HCT116 (cell line): ENCODE measurements around the gene RXRA. TPM values are rescaled to one million over a fixed set of nuclear protein-coding genes. Genes with fewer than 3 reads are reported as not detected.

ENCODE experiments used
- ATAC-seq: fragments of 200-7000 bp; cut with Tn5 transposase; 2 replicates; pipeline ENCODE4 v1.9.1; 2020; ENCODE audit warnings: mild to moderate bottlenecking, moderate library complexity
- BruUV-seq: library from RNA; stranded (reverse); fragments of 400-500 nt; replicated peaks from 2 replicates; lab custom pipeline; 2021; lab: Mats Ljungman, UMichigan
- CTCF ChIA-PET: fragments of 300-600 bp; sonication (Branson Sonifier 250); formaldehyde crosslinking; loops from one replicate; lab custom pipeline; 2021; ENCODE audit warnings: antibody characterized with exemption; lab: Charles Lee
- POLR2A ChIA-PET: fragments of 300-600, 350-600 bp; sonication (Branson Sonifier 250); formaldehyde crosslinking; loops from one replicate; lab custom pipeline; 2021; ENCODE audit warnings: antibody characterized with exemption; lab: Charles Lee
- RAD21 ChIA-PET, 2 experiments: fragments of 300-600 bp; sonication (Branson Sonifier 250); formaldehyde crosslinking; loops; one replicate each; lab custom pipeline; 2023; ENCODE audit warnings: low total read pairs in 2 of 2; ENCODE audit not compliant: uncharacterized antibody in 2 of 2, unreplicated experiment in 2 of 2, low non-redundant PET in 1 of 2; lab: Charles Lee
- DNase-seq: peaks from one replicate; pipeline ENCODE4 v3.0.0-alpha.2; 2010; ENCODE audit warnings: low read depth, low spot score
- H2AFZ ChIP-seq: fragments of 200-600 bp; shearing (Covaris generic), sonication (generic); 2 replicates; pipeline ENCODE4 v1.6.1; 2017; ENCODE audit warnings: low read depth, mixed run types, mixed read lengths, antibody characterized with exemption, low read length; ENCODE audit not compliant: poor library complexity, severe bottlenecking
- H3K27ac ChIP-seq: 2 replicates; pipeline ENCODE4 v1.5.1; 2012; ENCODE audit warnings: low read depth, low read length
- H3K27me3 ChIP-seq: fragments of 200-600 bp; sonication (generic); 2 replicates; pipeline ENCODE4 v1.6.1; 2016; ENCODE audit warnings: mixed run types, low read length, mixed read lengths; ENCODE audit not compliant: insufficient read depth
- H3K36me3 ChIP-seq, 2 experiments: fragments of 200-500 bp in 1 of 2; fragments of 200-600 bp in 1 of 2; sonication (Bioruptor generic) in 1 of 2; sonication (generic) in 1 of 2; 2 replicates each; pipeline versions ENCODE4 v1.5.1 to v1.6.1; 2014 to 2016; ENCODE audit warnings: low read length in 2 of 2, inconsistent platforms in 1 of 2, mixed read lengths in 1 of 2, mixed run types in 1 of 2; ENCODE audit not compliant: insufficient read depth in 2 of 2, control insufficient read depth in 1 of 2
- H3K4me1 ChIP-seq, 2 experiments: fragments of 200-600 bp in 1 of 2; sonication (generic) in 1 of 2; 2 replicates each; pipeline versions ENCODE4 v1.5.1 to v1.6.1; 2012 to 2017; ENCODE audit warnings: low read length in 2 of 2, inconsistent platforms in 1 of 2, mild to moderate bottlenecking in 1 of 2, mixed read lengths in 1 of 2, mixed run types in 1 of 2, moderate library complexity in 1 of 2; ENCODE audit not compliant: insufficient read depth in 2 of 2, control insufficient read depth in 1 of 2
- H3K4me2 ChIP-seq: fragments of 200-600 bp; sonication (generic); 2 replicates; pipeline ENCODE4 v1.6.1; 2017; ENCODE audit warnings: mixed run types, low read length, mixed read lengths
- H3K4me3 ChIP-seq, 2 experiments: fragments of 200-600 bp in 1 of 2; sonication (generic) in 1 of 2; replicated peaks in 1 of 2; 2 replicates each; pipeline ENCODE4 v1.5.1; 2011 to 2016; ENCODE audit warnings: low read length in 2 of 2, control low read depth in 1 of 2, low read depth in 1 of 2, mild to moderate bottlenecking in 1 of 2, mixed read lengths in 1 of 2, mixed run types in 1 of 2
- H3K79me2 ChIP-seq: fragments of 200-600 bp; sonication (generic); 2 replicates; pipeline ENCODE4 v1.6.1; 2017; ENCODE audit warnings: mild to moderate bottlenecking, mixed run types, low read length, moderate library complexity, mixed read lengths; ENCODE audit not compliant: insufficient read depth
- H3K9ac ChIP-seq: fragments of 200-600 bp; sonication (generic); 2 replicates; pipeline ENCODE4 v1.6.1; 2016; ENCODE audit warnings: low read length, mixed read lengths
- H3K9me2 ChIP-seq: fragments of 200-600 bp; sonication (generic), shearing (Covaris generic); 2 replicates; pipeline ENCODE4 v1.6.1; 2017; ENCODE audit warnings: mixed run types, mild to moderate bottlenecking, moderate library complexity; ENCODE audit not compliant: insufficient read depth
- H3K9me3 ChIP-seq, 2 experiments: fragments of 200-500 bp in 1 of 2; fragments of 200-600 bp in 1 of 2; sonication (Bioruptor generic) in 1 of 2; sonication (generic) in 1 of 2; 2 replicates each; pipeline ENCODE4 v1.6.1; 2014 to 2017; ENCODE audit warnings: low read length in 2 of 2, mixed read lengths in 2 of 2, inconsistent platforms in 1 of 2, low read depth in 1 of 2, mild to moderate bottlenecking in 1 of 2, mixed run types in 1 of 2, moderate library complexity in 1 of 2; ENCODE audit not compliant: control insufficient read depth in 1 of 2, insufficient read depth in 1 of 2
- H4K20me1 ChIP-seq: fragments of 200-600 bp; sonication (generic), shearing (Covaris generic); 2 replicates; pipeline ENCODE4 v1.6.1; 2017; ENCODE audit warnings: mixed run types, mild to moderate bottlenecking, moderate library complexity; ENCODE audit not compliant: insufficient read depth
- CBX3 ChIP-seq: IDR thresholded peaks from 2 replicates; pipeline ENCODE4 v1.6.1; 2012; ENCODE audit warnings: low read depth
- CEBPB ChIP-seq: IDR thresholded peaks from 2 replicates; pipeline ENCODE4 v1.6.1; 2012; ENCODE audit warnings: low read depth
- EGR1 ChIP-seq: IDR thresholded peaks from 2 replicates; pipeline ENCODE4 v1.6.1; 2012; ENCODE audit warnings: low read depth
- ELF1 ChIP-seq: IDR thresholded peaks from 2 replicates; pipeline ENCODE4 v1.6.1; 2012; ENCODE audit warnings: low read depth, borderline replicate concordance
- EZH2 ChIP-seq: fragments of 200-600 bp; sonication (generic); IDR thresholded peaks from 2 replicates; pipeline ENCODE4 v1.6.1; 2017; ENCODE audit warnings: antibody characterized with exemption, mixed run types
- EZH2phosphoT487 ChIP-seq: fragments of 200-600 bp; IDR thresholded peaks from 2 replicates; pipeline ENCODE4 v1.6.1; 2018; ENCODE audit warnings: antibody characterized with exemption, borderline replicate concordance
- FOSL1 ChIP-seq: IDR thresholded peaks from 2 replicates; pipeline ENCODE4 v1.6.1; 2012; ENCODE audit warnings: low read depth
- RAD21 ChIP-seq: IDR thresholded peaks from 2 replicates; pipeline ENCODE4 v1.6.1; 2012; ENCODE audit warnings: low read depth, mild to moderate bottlenecking
- SIN3A ChIP-seq: IDR thresholded peaks from 2 replicates; pipeline ENCODE4 v1.6.1; 2012; ENCODE audit warnings: low read depth
- SP1 ChIP-seq: IDR thresholded peaks from 2 replicates; pipeline ENCODE4 v1.6.1; 2012; ENCODE audit warnings: low read depth
- SRF ChIP-seq: IDR thresholded peaks from 2 replicates; pipeline ENCODE4 v1.6.1; 2012; ENCODE audit warnings: low read depth
- TCF7L2 ChIP-seq: IDR thresholded peaks from 2 replicates; pipeline ENCODE4 v1.7.0; 2011; ENCODE audit warnings: borderline replicate concordance, inconsistent platforms; ENCODE audit not compliant: insufficient read depth, insufficient read length; ENCODE audit errors: extremely low read depth
- YY1 ChIP-seq: IDR thresholded peaks from 2 replicates; pipeline ENCODE4 v1.6.1; 2011; ENCODE audit warnings: low read length, low read depth, moderate library complexity, mild to moderate bottlenecking; ENCODE audit not compliant: insufficient replicate concordance; ENCODE audit errors: extremely low read depth
- ZFX ChIP-seq: fragments of 450-650 bp; IDR thresholded peaks from 2 replicates; pipeline ENCODE4 v1.6.1; 2017
- intact Hi-C: fragments of 100-400 bp; cut with micrococcal nuclease; formaldehyde crosslinking; loops from 2 replicates; pipeline ENCODE4 v1.10.0; 2022
- total RNA-seq: library from RNA; stranded (reverse); gene quantifications from one replicate; pipeline ENCODE4 v1.2.1, GENCODE V29; 2021; ENCODE audit not compliant: unreplicated experiment
- TF ChIP-seq, protein P1 (sequence below): IDR thresholded peaks from 2 replicates; pipeline ENCODE4 v1.6.1; 2012; ENCODE audit warnings: low read depth
- TF ChIP-seq, protein P2 (sequence below), 3 experiments: fragments of 200-600 bp in 1 of 3; sonication (generic) in 1 of 3; IDR thresholded peaks in 2 of 3; conservative IDR thresholded peaks in 1 of 3; 2 replicates each; pipeline ENCODE4 v1.5.1; 2012 to 2017; ENCODE audit warnings: low read depth in 2 of 3, low read length in 2 of 3, antibody characterized with exemption in 1 of 3, borderline replicate concordance in 1 of 3, control low read depth in 1 of 3, mild to moderate bottlenecking in 1 of 3, mixed read lengths in 1 of 3, mixed run types in 1 of 3, moderate library complexity in 1 of 3; ENCODE audit not compliant: insufficient read depth in 1 of 3
- TF ChIP-seq, protein P3 (sequence below): IDR thresholded peaks from 2 replicates; pipeline ENCODE4 v1.6.1; 2012
- TF ChIP-seq, protein P4 (sequence below): IDR thresholded peaks from 2 replicates; pipeline ENCODE4 v1.6.1; 2012
- TF ChIP-seq, protein P5 (sequence below): IDR thresholded peaks from 2 replicates; pipeline ENCODE4 v1.6.1; 2011; ENCODE audit warnings: mild to moderate bottlenecking, low read length, moderate library complexity; ENCODE audit not compliant: insufficient replicate concordance; ENCODE audit errors: extremely low read depth

Gene RXRA
- total RNA-seq, 1 experiment from 2014 or later = 43.9 TPM

DNA sequence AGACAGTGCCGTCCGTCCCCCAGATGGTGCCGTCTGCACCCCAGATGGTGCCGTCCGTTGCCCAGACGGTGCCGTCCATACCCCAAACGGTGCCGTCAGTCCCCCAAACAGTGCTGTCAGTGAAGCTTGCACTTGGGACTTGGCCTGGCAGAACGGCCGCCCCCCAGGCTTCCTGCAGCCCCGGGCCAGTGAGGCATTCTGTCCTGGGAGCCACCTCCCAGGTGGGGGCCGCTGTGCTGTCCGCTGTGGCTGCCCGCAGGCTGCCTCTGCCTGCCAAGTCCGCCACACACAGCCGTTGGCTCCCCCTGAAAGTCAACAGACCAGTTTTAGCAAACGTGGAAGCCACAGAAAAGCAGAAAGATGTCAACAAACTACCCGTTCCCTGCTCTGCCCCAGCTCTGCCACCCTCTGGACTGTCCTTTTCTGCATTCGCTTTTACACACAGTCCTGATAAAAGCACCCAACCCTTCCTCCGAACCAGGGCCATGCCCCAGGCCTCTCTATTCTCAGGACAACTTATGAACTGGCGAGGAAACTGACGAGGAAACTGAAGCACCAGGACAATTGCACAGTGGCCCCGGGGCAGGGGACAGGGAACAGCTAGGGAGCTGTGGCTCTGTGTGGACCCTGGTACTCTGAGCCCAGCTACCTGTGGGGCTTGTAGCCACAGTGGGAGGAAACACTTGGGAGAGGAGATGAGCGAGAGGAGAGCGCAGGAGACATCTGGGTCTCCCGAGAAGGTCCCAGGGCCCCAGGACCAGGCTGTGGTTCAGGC is 39.6 kb upstream of the RXRA start:
- ATAC-seq (no peak), DNase-seq (no peak)
- no peak overlapping the region for H2AFZ ChIP-seq
- no peak overlapping the region for H3K4me3 ChIP-seq
- RAD21 ChIA-PET = no interaction called here
- H4K20me1 ChIP-seq = no peaks in the 10 kb centered on the region
- POLR2A ChIA-PET = no interaction called here
- BruUV-seq = no TSS peak
- H3K9ac ChIP-seq = no peak overlapping the region
- peaks cover 0 to 4% of the 10 kb centered on the region in 2 experiments; a peak in 1 of 4 replicates for H3K4me1 ChIP-seq
- TF ChIP-seq CEBPB = no peak
- TF ChIP-seq ZFX = no peak
- TF ChIP-seq EZH2phosphoT487 = no peak
- TF ChIP-seq, protein P1, sequence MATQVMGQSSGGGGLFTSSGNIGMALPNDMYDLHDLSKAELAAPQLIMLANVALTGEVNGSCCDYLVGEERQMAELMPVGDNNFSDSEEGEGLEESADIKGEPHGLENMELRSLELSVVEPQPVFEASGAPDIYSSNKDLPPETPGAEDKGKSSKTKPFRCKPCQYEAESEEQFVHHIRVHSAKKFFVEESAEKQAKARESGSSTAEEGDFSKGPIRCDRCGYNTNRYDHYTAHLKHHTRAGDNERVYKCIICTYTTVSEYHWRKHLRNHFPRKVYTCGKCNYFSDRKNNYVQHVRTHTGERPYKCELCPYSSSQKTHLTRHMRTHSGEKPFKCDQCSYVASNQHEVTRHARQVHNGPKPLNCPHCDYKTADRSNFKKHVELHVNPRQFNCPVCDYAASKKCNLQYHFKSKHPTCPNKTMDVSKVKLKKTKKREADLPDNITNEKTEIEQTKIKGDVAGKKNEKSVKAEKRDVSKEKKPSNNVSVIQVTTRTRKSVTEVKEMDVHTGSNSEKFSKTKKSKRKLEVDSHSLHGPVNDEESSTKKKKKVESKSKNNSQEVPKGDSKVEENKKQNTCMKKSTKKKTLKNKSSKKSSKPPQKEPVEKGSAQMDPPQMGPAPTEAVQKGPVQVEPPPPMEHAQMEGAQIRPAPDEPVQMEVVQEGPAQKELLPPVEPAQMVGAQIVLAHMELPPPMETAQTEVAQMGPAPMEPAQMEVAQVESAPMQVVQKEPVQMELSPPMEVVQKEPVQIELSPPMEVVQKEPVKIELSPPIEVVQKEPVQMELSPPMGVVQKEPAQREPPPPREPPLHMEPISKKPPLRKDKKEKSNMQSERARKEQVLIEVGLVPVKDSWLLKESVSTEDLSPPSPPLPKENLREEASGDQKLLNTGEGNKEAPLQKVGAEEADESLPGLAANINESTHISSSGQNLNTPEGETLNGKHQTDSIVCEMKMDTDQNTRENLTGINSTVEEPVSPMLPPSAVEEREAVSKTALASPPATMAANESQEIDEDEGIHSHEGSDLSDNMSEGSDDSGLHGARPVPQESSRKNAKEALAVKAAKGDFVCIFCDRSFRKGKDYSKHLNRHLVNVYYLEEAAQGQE = no peak
- no peak for TF ChIP-seq EGR1
- TF ChIP-seq FOSL1 = no peak
- no peak for TF ChIP-seq SP1
- no peak for TF ChIP-seq SRF
- no peak for TF ChIP-seq CBX3
- no peak for TF ChIP-seq EZH2
- TF ChIP-seq, protein P2, sequence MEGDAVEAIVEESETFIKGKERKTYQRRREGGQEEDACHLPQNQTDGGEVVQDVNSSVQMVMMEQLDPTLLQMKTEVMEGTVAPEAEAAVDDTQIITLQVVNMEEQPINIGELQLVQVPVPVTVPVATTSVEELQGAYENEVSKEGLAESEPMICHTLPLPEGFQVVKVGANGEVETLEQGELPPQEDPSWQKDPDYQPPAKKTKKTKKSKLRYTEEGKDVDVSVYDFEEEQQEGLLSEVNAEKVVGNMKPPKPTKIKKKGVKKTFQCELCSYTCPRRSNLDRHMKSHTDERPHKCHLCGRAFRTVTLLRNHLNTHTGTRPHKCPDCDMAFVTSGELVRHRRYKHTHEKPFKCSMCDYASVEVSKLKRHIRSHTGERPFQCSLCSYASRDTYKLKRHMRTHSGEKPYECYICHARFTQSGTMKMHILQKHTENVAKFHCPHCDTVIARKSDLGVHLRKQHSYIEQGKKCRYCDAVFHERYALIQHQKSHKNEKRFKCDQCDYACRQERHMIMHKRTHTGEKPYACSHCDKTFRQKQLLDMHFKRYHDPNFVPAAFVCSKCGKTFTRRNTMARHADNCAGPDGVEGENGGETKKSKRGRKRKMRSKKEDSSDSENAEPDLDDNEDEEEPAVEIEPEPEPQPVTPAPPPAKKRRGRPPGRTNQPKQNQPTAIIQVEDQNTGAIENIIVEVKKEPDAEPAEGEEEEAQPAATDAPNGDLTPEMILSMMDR (IDR thresholded peaks at IDR 0.05 in 2 of 3, conservative IDR thresholded peaks at IDR 0.05 in 1 of 3; ENCODE audit: borderline replicate concordance in 1 of 3, insufficient read depth in 1 of 3, low read depth in 2 of 3, low read length in 2 of 3) = no peak
- TF ChIP-seq, protein P3, sequence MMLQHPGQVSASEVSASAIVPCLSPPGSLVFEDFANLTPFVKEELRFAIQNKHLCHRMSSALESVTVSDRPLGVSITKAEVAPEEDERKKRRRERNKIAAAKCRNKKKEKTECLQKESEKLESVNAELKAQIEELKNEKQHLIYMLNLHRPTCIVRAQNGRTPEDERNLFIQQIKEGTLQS = no peak
- no peak for TF ChIP-seq TCF7L2
- TF ChIP-seq, protein P4, sequence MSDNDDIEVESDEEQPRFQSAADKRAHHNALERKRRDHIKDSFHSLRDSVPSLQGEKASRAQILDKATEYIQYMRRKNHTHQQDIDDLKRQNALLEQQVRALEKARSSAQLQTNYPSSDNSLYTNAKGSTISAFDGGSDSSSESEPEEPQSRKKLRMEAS = no peak
- TF ChIP-seq SIN3A = no peak
- no peak for TF ChIP-seq RAD21
- no peak for TF ChIP-seq YY1
- TF ChIP-seq, protein P5, sequence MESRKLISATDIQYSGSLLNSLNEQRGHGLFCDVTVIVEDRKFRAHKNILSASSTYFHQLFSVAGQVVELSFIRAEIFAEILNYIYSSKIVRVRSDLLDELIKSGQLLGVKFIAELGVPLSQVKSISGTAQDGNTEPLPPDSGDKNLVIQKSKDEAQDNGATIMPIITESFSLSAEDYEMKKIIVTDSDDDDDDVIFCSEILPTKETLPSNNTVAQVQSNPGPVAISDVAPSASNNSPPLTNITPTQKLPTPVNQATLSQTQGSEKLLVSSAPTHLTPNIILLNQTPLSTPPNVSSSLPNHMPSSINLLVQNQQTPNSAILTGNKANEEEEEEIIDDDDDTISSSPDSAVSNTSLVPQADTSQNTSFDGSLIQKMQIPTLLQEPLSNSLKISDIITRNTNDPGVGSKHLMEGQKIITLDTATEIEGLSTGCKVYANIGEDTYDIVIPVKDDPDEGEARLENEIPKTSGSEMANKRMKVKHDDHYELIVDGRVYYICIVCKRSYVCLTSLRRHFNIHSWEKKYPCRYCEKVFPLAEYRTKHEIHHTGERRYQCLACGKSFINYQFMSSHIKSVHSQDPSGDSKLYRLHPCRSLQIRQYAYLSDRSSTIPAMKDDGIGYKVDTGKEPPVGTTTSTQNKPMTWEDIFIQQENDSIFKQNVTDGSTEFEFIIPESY = no peak
- TF ChIP-seq ELF1 = no peak
- intact Hi-C loops = no loop called here
- H3K9me3 ChIP-seq = no peaks in the 10 kb centered on the region
- no peak overlapping the region for H3K4me2 ChIP-seq
- no peaks in the 10 kb centered on the region for H3K36me3 ChIP-seq
- H3K9me2 ChIP-seq = no peaks in the 10 kb centered on the region
- H3K27ac ChIP-seq = no peak overlapping the region
- CTCF ChIA-PET = no interaction called here
- no peaks in the 10 kb centered on the region for H3K27me3 ChIP-seq
- no peaks in the 10 kb centered on the region for H3K79me2 ChIP-seq
